IPS-20b (cell line): ENCODE data around the gene BCL10.

Experiments
- H3K27ac ChIP-seq: one replicate; pipeline ENCODE4 v1.5.1; 2013; ENCODE audit warnings: low read length
- H3K27me3 ChIP-seq: 2 replicates; pipeline ENCODE4 v1.6.1; 2013; ENCODE audit warnings: mild to moderate bottlenecking, low read length, inconsistent platforms; ENCODE audit not compliant: insufficient read depth
- H3K36me3 ChIP-seq: 2 replicates; pipeline ENCODE4 v1.6.1; 2013; ENCODE audit warnings: low read depth, mild to moderate bottlenecking, inconsistent platforms, low read length, moderate library complexity; ENCODE audit not compliant: insufficient read depth
- H3K4me1 ChIP-seq: 2 replicates; pipeline ENCODE4 v1.6.1; 2013; ENCODE audit warnings: mild to moderate bottlenecking, control low read depth, inconsistent platforms, low read length, moderate library complexity; ENCODE audit not compliant: insufficient read depth
- H3K4me3 ChIP-seq: 2 replicates; pipeline ENCODE4 v1.5.1; 2013; ENCODE audit warnings: mild to moderate bottlenecking, low read length, inconsistent platforms
- H3K9ac ChIP-seq: 2 replicates; pipeline ENCODE4 v1.6.1; 2013; ENCODE audit warnings: low read depth, mild to moderate bottlenecking, inconsistent platforms, low read length, moderate library complexity
- H3K9me3 ChIP-seq: 2 replicates; pipeline ENCODE4 v1.6.1; 2013; ENCODE audit warnings: mild to moderate bottlenecking, low read depth, low read length, inconsistent platforms; ENCODE audit not compliant: insufficient read depth

Gene BCL10

GRCh38 chr1:85315789-85316188 lies 39.4 kb upstream of the BCL10 start:
- Histone ChIP-seq H3K4me1 (peaks cover 4% of the 10 kb centered on the region; the same call in 1 of the 2 replicates), H3K9me3 (no peaks in the 10 kb centered on the region)

GRCh38 chr1:85314726-85315125 lies 38.3 kb upstream of the BCL10 start:
- Histone ChIP-seq H3K4me1 (no peaks in the 10 kb centered on the region; the same call in 1 of the 2 replicates), H3K36me3 (no peaks in the 10 kb centered on the region), H3K9ac (no peak overlapping the region), H3K27me3 (no peaks in the 10 kb centered on the region), H3K9me3 (no peaks in the 10 kb centered on the region), H3K4me3 (no peak overlapping the region), H3K27ac (no peak overlapping the region)

More at GRCh38 chr1:85315789-85316188, 39.4 kb upstream of the BCL10 start:
- Histone ChIP-seq H3K4me3 (no peak overlapping the region), H3K27ac (no peak overlapping the region), H3K9ac (no peak overlapping the region), H3K36me3 (no peaks in the 10 kb centered on the region), H3K27me3 (no peaks in the 10 kb centered on the region)

- Histone ChIP-seq H3K36me3 (no peaks in the 10 kb centered on the region), H3K9me3 (no peaks in the 10 kb centered on the region), H3K27me3 (no peaks in the 10 kb centered on the region), H3K4me3 (no peak overlapping the region), H3K9ac (no peak overlapping the region), H3K4me1 (no peaks in the 10 kb centered on the region; the same call in none of the 2 replicates), H3K27ac (no peak overlapping the region)
Measured at GRCh38 chr1:85313888-85314696, 37.7 kb upstream of the BCL10 start.

GRCh38 chr1:85311818-85312217 lies 35.4 kb upstream of the BCL10 start:
- no peaks in the 10 kb centered on the region for H3K9me3 ChIP-seq
- no peaks in the 10 kb centered on the region for H3K27me3 ChIP-seq
- no peak overlapping the region for H3K4me3 ChIP-seq
- no peaks in the 10 kb centered on the region for H3K36me3 ChIP-seq
- H3K27ac ChIP-seq = no peak overlapping the region
- H3K4me1 ChIP-seq = peaks cover 12% of the 10 kb centered on the region
- H3K9ac ChIP-seq = no peak overlapping the region

DNA sequence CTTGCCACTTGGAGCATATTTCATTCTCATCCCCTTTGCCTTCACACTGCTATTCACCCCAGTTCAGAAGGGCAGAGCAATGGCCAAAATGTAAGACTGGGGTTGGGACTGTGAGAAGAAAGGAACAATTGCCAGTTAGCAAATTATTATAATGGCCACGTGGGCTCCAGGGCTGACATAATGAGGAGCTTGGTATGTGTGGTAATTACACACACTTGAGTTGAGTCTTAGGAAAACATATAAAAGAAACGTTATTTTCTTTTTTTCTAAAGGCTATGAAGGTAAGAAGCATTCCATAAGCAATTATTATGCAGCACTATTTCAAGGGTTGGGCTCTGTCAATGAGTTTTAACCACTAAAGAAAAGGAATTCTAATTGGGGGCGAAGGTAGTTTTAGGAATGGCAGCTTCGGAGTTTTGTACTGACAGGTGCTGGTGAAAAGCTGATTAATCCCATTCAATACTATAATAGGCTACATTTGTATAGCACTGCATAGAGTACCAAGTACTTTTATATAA lies 32.5 kb upstream of the BCL10 start:
- no peak overlapping the region for H3K27ac ChIP-seq
- peaks cover 12% of the 10 kb centered on the region for H3K4me1 ChIP-seq
- H3K4me3 ChIP-seq = 0 out of 2 replicates have a peak overlapping the region, but pooled peaks have one; percentile 25
- H3K36me3 ChIP-seq = no peaks in the 10 kb centered on the region
- no peak overlapping the region for H3K9ac ChIP-seq
- H3K27me3 ChIP-seq = no peaks in the 10 kb centered on the region
- H3K9me3 ChIP-seq = no peaks in the 10 kb centered on the region

- H3K4me1 ChIP-seq = peaks cover 12% of the 10 kb centered on the region
- H3K9me3 ChIP-seq = no peaks in the 10 kb centered on the region
- H3K4me3 ChIP-seq = peak overlapping the region; percentile 39
- H3K36me3 ChIP-seq = no peaks in the 10 kb centered on the region
- H3K9ac ChIP-seq = peak overlapping the region; percentile 27; the same call in 1 of the 2 replicates
- H3K27ac ChIP-seq = no peak overlapping the region
- H3K27me3 ChIP-seq = no peaks in the 10 kb centered on the region
Measured at GRCh38 chr1:85307987-85308832, 31.8 kb upstream of the BCL10 start.

DNA sequence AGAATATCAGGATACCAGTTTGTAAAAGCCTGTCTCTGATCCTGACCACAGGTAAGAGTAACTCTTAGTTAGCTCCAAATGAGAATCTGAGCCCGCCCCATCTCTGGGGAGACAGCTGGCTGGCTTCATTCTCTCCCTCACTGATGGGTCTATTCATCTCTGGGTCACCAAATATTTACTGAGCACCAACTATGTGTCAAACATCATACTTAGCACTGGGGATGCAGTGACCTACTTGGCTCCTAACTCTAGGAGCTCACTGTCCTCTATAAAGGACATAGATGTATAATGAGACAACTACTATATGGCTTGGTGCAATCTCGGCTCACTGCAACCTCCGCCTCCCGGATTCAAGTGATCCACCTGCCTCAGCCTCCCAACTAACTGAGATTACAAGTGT lies 29.8 kb upstream of the BCL10 start:
- no peak overlapping the region for H3K9ac ChIP-seq
- H3K4me1 ChIP-seq = peaks cover 12% of the 10 kb centered on the region
- H3K27ac ChIP-seq = no peak overlapping the region
- H3K4me3 ChIP-seq = no peak overlapping the region
- no peaks in the 10 kb centered on the region for H3K36me3 ChIP-seq
- H3K27me3 ChIP-seq = no peaks in the 10 kb centered on the region
- no peaks in the 10 kb centered on the region for H3K9me3 ChIP-seq

- Histone ChIP-seq H3K27me3 (no peaks in the 10 kb centered on the region), H3K4me1 (peaks cover 8% of the 10 kb centered on the region), H3K9ac (no peak overlapping the region), H3K4me3 (no peak overlapping the region), H3K27ac (no peak overlapping the region), H3K9me3 (no peaks in the 10 kb centered on the region), H3K36me3 (no peaks in the 10 kb centered on the region)
Measured at GRCh38 chr1:85303440-85304162, 27.2 kb upstream of the BCL10 start.

GRCh38 chr1:85300140-85300539 lies 23.7 kb upstream of the BCL10 start:
- no peaks in the 10 kb centered on the region for H3K36me3 ChIP-seq
- no peak overlapping the region for H3K27ac ChIP-seq
- H3K4me3 ChIP-seq = no peak overlapping the region
- peaks cover 5% of the 10 kb centered on the region; the same call in 1 of the 2 replicates for H3K4me1 ChIP-seq
- H3K9ac ChIP-seq = no peak overlapping the region
- no peaks in the 10 kb centered on the region for H3K9me3 ChIP-seq
- no peaks in the 10 kb centered on the region for H3K27me3 ChIP-seq

DNA sequence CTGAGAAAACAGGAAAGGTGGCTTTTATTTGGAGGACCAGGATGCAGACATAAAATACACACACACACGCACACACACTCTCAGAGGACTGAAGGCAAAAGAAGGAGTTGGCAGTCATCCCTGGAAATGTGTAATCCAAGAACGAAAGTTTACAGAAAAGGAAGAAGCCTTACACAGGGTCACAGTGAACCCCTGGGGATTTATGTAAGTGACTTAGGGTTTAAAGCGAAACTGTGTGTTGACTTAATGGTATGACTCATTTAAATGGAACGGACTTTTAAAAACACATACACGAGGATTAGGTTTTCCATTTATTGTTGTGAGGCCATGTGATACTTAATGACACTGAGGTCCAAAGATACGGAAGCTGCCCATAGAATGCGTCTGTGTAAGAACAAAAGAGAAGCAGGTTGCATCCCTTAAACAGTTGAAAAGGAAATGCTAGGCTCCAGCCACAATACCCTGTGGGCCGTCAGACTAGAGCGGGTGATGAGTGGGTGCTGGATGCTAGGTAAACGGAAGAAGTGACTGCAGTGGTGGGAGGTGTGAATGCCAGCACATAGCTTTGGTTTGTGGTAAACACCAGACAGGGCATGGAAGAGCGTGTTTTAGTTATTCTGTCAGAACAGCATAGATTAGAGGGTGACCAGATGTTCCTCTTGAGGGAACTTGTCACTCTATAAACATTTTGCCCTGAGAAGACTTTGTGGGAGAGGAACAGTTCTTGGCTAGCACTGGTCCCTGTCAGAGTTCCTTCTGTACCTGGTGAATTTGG lies 21.6 kb upstream of the BCL10 start:
- H3K27me3 ChIP-seq = no peaks in the 10 kb centered on the region
- no peak overlapping the region for H3K4me3 ChIP-seq
- no peak overlapping the region for H3K27ac ChIP-seq
- H3K9ac ChIP-seq = no peak overlapping the region
- H3K36me3 ChIP-seq = no peaks in the 10 kb centered on the region
- no peaks in the 10 kb centered on the region for H3K9me3 ChIP-seq
- peaks cover 5% of the 10 kb centered on the region; the same call in 1 of the 2 replicates for H3K4me1 ChIP-seq

DNA sequence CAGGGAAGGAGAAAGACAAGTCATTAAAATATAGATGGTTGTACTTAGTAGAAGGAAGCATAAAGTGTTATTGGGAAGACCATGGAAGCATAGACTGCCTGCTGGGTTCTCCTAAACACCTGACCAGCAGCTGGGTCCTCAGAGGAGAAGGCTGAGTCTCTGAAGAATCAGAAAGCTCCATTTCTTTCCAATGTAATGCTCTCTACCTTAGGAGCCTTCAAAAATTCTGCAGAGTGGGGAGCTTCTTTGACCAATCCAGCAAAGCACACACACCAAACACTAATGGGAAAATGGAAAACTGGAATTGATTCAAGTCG lies 21.1 kb upstream of the BCL10 start:
- no peak overlapping the region for H3K9ac ChIP-seq
- H3K36me3 ChIP-seq = no peaks in the 10 kb centered on the region
- peaks cover 5% of the 10 kb centered on the region; the same call in 1 of the 2 replicates for H3K4me1 ChIP-seq
- H3K4me3 ChIP-seq = no peak overlapping the region
- no peak overlapping the region for H3K27ac ChIP-seq
- H3K9me3 ChIP-seq = no peaks in the 10 kb centered on the region
- H3K27me3 ChIP-seq = no peaks in the 10 kb centered on the region
